HG02678 (cell line): ENCODE results near the gene ELOVL6.
"Not testable (repeated sequence)": the region's sequence is repeated elsewhere in the genome, so short reads cannot be mapped to it uniquely, and the experiment has no call there.

Experiments used
- ATAC-seq: cut with Tn5 transposase; IDR thresholded peaks from one replicate; pipeline ENCODE4 v1.9.1; 2021; ENCODE audit warnings: mild to moderate bottlenecking, moderate library complexity; ENCODE audit not compliant: unreplicated experiment

Gene ELOVL6

DNA sequence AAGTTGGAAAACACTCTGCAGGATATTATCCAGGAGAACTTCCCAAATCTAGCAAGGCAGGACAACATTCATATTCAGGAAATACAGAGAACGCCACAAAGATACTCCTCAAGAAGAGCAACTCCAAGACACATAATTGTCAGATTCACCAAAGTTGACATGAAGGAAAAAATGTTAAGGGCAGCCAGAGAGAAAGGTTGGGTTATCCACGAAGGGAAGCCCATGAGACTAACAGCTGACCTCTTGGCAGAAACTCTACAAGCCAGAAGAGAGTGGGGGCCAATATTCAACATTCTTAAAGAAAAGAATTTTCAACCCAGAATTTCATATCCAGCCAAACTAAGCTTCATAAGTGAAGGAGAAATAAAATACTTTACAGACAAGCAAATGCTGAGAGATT lies 120.3 kb downstream of the ELOVL6 start:
- ATAC-seq, result not testable (repeated sequence)

- not testable (repeated sequence) for ATAC-seq
Observed at GRCh38 chr4:110076828-110077227, 121.6 kb downstream of the ELOVL6 start.

- no peak for ATAC-seq
Observed at GRCh38 chr4:110075891-110076290, 122.5 kb downstream of the ELOVL6 start.

DNA sequence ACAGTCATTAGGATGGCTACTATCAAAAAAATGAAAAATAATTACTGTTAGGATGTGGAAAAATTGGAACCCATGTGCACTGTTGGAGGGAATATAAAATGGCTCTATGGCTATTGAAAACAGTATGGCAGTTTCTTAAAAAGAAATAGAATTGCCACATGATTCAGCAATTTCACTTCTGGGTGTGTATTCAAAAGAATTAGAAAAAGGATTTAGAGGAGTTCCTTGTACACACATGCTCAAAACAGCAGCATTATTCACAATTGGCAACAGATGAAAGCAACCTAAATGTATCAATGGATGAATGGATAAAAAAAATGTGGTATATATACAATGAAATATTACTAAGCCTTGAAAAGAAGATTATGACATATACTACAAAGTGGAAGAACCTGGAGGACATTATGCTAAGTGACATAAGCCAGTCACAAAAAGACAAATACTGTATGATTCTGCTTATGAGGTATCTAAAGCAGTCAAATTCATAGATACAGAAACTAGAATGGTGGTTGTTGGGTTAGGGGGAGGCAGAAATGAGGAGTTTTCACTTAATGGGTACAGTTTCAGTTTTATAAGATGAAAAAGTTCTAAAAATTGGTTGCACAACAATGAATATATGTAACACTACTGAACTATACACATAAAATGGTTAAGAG lies 123.2 kb downstream of the ELOVL6 start:
- ATAC-seq, result peak; percentile 66

- ATAC-seq, result no peak
Observed at GRCh38 chr4:110074570-110074969, 123.8 kb downstream of the ELOVL6 start.

- ATAC-seq, result no peak
Observed at GRCh38 chr4:110073053-110073845, 125.2 kb downstream of the ELOVL6 start.

DNA sequence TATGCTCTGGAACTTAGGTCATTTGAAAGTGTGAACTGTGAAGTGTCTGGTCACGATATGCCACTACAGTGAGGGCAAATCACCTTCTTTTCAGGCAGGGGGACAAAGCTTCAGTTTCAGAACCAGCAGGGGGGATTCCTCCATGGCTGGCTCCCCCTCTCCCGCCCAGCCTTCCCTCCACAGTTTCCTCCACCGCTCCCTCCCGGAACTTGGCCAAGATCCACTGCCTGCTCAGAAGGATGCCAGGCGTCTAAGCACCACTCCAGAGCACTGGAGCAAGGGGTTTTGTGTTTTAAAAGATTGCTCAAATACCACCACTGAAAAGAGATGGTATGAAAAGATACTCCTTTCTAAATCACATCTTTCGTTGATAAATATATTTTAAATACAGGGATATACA lies 126.9 kb downstream of the ELOVL6 start:
- ATAC-seq, result no peak

GRCh38 chr4:110068248-110068647 lies 130.2 kb downstream of the ELOVL6 start:
- ATAC-seq, result no peak

DNA sequence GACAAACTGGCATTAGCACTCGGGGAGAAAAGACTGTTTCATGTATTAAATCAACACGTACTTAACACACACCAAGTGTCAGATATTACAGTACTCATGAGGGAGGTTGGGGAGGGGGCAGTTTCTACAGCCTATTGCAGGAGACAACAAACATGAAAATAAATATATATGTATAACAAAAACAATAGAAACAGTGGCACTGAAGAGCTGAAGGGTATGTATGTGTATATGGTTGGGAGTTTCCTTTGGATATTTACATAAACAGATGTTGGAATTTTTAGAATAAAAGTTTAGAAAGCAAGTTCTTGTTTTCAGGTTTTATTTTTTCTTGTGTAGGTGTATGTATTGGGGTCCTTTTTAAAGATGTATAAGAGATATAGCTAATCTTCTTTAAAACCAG lies 133.5 kb downstream of the ELOVL6 start:
- no peak for ATAC-seq

DNA sequence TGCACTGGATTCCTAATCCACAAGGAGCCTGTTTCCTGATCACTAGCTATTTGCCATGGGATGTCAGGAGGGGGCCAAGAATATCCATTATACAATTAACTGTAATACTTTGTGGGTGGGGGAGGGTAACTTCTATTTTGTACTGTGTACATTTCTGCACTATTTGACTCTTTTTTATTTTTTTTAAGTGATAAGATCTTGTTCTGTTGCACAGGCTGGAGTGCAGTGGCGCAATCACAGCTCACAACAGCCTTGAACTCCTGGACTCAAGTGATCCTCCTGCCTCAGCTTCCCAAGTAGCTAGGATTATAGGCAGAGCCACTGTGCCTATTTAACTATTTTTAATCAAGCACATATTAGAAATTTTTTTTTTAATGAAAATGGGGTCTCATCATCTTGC lies 134.1 kb downstream of the ELOVL6 start:
- ATAC-seq, result no peak

DNA sequence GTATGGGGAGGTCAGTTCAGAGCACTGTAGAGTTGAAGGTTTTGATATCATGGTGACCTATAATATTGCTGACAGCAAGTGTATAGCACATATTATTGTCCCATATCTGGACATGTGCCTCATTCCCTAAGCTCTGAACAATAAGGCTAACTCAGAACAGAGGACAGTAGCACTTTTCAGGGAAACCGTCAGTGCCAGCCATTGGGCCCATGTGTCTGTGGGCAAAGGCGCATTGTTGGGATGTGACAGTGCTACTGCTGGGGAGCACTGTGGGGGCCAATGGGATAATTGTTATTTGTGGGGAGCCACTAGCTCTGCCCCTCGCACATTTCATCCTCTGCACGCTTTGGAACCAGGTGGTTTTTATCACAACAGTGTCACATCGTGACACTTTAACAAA lies 136.2 kb downstream of the ELOVL6 start:
- no peak for ATAC-seq

- ATAC-seq, result no peak
Observed at GRCh38 chr4:110061076-110061475, 137.3 kb downstream of the ELOVL6 start.

- peak; percentile 70 for ATAC-seq
Observed at GRCh38 chr4:110059556-110060191, 138.7 kb downstream of the ELOVL6 start.

GRCh38 chr4:110058677-110059076 lies 139.7 kb downstream of the ELOVL6 start:
- no peak for ATAC-seq

DNA sequence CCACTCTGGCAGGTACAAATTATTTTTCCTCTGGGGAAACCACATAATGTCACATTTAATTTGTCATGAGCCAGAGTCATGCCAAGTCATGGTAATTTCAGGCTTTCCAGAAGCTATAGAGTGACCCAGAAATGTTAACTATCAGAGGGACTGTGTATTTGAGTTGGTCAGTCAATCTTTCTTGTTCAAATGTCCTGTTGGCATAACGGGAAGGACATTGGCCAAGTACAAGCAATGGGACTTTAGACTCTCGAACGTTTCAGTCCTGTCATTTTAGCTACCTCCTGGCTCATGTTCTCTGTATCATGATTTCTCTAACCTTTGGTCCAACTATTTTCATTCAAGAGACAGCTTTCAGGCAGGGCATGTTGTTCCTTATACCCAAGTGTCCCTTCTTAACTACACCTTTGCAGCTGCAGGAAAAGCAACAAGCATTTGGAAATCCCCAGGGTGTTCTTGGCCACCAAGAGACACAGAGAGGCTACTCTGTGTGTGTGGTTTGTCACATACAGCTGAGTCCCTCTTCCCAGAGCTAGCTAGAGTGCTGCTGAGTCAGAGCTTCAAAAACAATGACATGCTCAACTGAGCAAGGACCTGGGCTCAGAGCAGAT lies 143.2 kb downstream of the ELOVL6 start:
- ATAC-seq, result peak; percentile 84

DNA sequence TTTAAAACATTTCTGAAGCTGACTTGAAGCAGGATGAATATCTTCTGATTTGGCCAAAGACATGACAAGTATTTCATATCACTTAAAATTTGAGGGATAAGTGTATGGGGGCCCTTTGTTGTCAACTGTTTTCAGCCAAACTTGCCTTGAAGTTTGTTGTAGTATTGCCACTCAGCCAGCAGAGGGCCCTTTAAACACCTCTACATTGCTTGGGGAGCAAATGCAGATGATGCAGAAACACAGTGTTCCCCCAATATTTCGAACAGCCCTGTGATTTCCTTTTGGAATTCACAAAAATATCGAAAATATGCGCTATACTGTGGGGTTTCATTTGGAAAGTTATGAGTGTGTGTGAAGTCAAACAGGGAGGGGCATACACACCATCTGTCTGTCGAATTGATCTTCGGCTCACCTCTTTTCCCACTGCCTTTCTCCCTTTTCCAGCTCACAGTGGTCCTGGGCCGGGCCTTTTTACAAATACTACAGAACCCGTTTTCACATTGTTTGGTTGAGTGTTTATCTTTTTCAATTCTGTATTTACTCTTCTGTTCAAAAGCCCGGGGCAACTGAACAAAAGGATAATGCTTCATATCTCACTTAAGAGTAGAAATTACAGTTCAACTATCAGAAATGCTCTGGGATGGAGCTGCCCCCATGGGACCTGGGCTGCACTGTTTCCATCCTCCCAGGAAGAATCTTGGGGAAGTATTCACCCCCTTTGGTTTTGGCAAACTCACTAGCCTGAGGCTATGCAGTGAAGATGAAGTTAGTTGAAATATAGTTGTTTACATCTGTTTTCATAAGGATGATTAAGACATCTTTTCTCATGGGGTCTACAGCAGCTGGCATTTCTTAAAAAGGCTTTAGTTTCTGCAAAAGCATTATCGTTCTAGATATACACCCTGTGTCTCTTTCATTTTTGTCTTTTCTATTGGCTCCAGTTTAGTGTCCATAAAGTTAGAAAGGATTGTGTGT lies 148.2 kb downstream of the ELOVL6 start:
- ATAC-seq, result peak; percentile 63

GRCh38 chr4:110046588-110047049 lies 151.8 kb downstream of the ELOVL6 start:
- ATAC-seq, result no peak

- ATAC-seq, result no peak
Observed at GRCh38 chr4:110042545-110043517, 155.6 kb downstream of the ELOVL6 start.

DNA sequence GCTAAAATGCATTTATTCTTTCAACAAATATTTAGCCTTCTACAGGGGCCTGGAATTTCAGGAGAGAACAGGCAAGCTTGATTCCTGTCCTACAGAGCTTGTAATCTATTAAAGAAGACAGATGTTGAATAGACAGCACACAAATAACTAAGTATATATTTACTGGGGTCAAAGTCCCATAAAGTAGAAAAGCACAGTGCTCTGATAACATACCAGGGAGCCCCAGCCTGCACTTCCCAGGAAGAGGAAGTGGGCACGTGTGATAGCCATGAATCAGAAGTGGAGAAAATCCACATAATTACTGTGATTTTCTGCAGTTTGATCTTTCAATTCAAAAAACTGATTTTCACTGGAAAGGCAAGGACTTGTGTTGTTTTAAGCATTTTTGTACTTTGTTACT lies 156.7 kb downstream of the ELOVL6 start:
- no peak for ATAC-seq
